Panc1 (cell line): Measurements from ENCODE around the gene PNMA6E. TPM values are rescaled to one million over a fixed set of nuclear protein-coding genes. Genes with fewer than 3 reads are reported as not detected.

Source experiments
- ATAC-seq: fragments of 200-7000 bp; cut with Tn5 transposase; 2 replicates; pipeline ENCODE4 v1.9.1; 2020; ENCODE audit warnings: mild to moderate bottlenecking, moderate library complexity
- BruUV-seq: library from RNA; stranded (reverse); fragments of 400-500 nt; replicated peaks from 2 replicates; lab custom pipeline; 2021; lab: Mats Ljungman, UMichigan
- CTCF ChIA-PET: fragments of 300-600 bp; sonication (Branson Sonifier 250); formaldehyde crosslinking; loops from one replicate; lab custom pipeline; 2022; ENCODE audit warnings: antibody characterized with exemption; lab: Charles Lee
- POLR2A ChIA-PET: fragments of 300-600 bp; sonication (Branson Sonifier 250); formaldehyde crosslinking; loops from one replicate; lab custom pipeline; 2022; ENCODE audit warnings: antibody characterized with exemption; lab: Charles Lee
- DNase-seq: peaks from one replicate; pipeline ENCODE4 v3.0.0-alpha.2; 2010; ENCODE audit warnings: low read depth, low spot score
- H3K27ac ChIP-seq: 2 replicates; pipeline ENCODE4 v1.5.1; 2011; ENCODE audit warnings: mild to moderate bottlenecking, low read length, inconsistent platforms
- H3K27me3 ChIP-seq: fragments of 200-500 bp; sonication (Bioruptor generic); 2 replicates; pipeline ENCODE4 v1.6.0; 2014; ENCODE audit warnings: low read length, inconsistent platforms; ENCODE audit not compliant: control insufficient read depth, insufficient read depth
- H3K36me3 ChIP-seq: fragments of 200-500 bp; sonication (Bioruptor generic); 2 replicates; pipeline ENCODE4 v1.5.1; 2014; ENCODE audit warnings: inconsistent platforms, mild to moderate bottlenecking, low read length, moderate library complexity; ENCODE audit not compliant: control insufficient read depth, insufficient read depth
- H3K4me1 ChIP-seq: 2 replicates; pipeline ENCODE4 v1.5.1; 2011; ENCODE audit warnings: inconsistent platforms, mild to moderate bottlenecking, low read length, moderate library complexity; ENCODE audit not compliant: control insufficient read depth, insufficient read depth
- H3K4me3 ChIP-seq, 2 experiments: 2 replicates each; pipeline ENCODE4 v1.5.1; 2011 to 2012; ENCODE audit warnings: low read depth in 2 of 2, low read length in 2 of 2, mild to moderate bottlenecking in 2 of 2, inconsistent platforms in 1 of 2, moderate library complexity in 1 of 2
- H3K9me3 ChIP-seq: fragments of 200-500 bp; sonication (Bioruptor generic); 2 replicates; pipeline ENCODE4 v1.5.1; 2014; ENCODE audit warnings: low read depth, mild to moderate bottlenecking, inconsistent platforms, low read length, moderate library complexity; ENCODE audit not compliant: control insufficient read depth, insufficient read depth
- CTCF ChIP-seq: fragments of 450-650 bp; IDR thresholded peaks from 2 replicates; pipeline ENCODE4 v1.5.1; 2017; ENCODE audit warnings: mild to moderate bottlenecking
- POLR2AphosphoS5 ChIP-seq: IDR thresholded peaks from 2 replicates; pipeline ENCODE4 v1.6.1; 2012; ENCODE audit warnings: mild to moderate bottlenecking, low read depth, low read length, moderate library complexity
- REST ChIP-seq, 2 experiments: IDR thresholded peaks; 2 replicates each; pipeline ENCODE4 v1.6.1; 2011 to 2012; ENCODE audit warnings: low read depth in 2 of 2, control low read depth in 1 of 2, low read length in 1 of 2, mild to moderate bottlenecking in 1 of 2, moderate library complexity in 1 of 2; ENCODE audit not compliant: insufficient read depth in 1 of 2
- SIN3A ChIP-seq: IDR thresholded peaks from 2 replicates; pipeline ENCODE4 v1.6.1; 2012; ENCODE audit warnings: low read depth, mild to moderate bottlenecking, low read length, moderate library complexity, borderline replicate concordance; ENCODE audit not compliant: insufficient read depth
- TCF7L2 ChIP-seq: IDR thresholded peaks from 2 replicates; pipeline ENCODE4 v1.6.1; 2011; ENCODE audit warnings: mild to moderate bottlenecking, low read depth, low read length, inconsistent platforms
- in situ Hi-C: cut with HindIII; loops from 2 replicates; pipeline ENCODE4 v1.10.0; 2016; ENCODE audit warnings: low sequenced_read_pairs, low pct_unique_long_range_greater_than_20kb
- intact Hi-C: fragments of 100-400 bp; cut with micrococcal nuclease; formaldehyde crosslinking; loops from one replicate; pipeline ENCODE4 v1.10.0; 2022; ENCODE audit not compliant: unreplicated experiment
- total RNA-seq: library from RNA; stranded (reverse); gene quantifications from one replicate; pipeline ENCODE4 v1.2.1, GENCODE V29; 2021; ENCODE audit not compliant: unreplicated experiment

Gene PNMA6E
- total RNA-seq, 1 experiment from 2014 or later, result not detected

GRCh38 chrX:153420851-153421599, 19.9 kb upstream of the PNMA6E start:
- no peak for TF ChIP-seq SIN3A
- POLR2A ChIA-PET, result no interaction called here
- Histone ChIP-seq H3K27ac (no peak overlapping the region), H3K9me3 (no peaks in the 10 kb centered on the region), H3K4me1 (no peaks in the 10 kb centered on the region), H3K27me3 (no peaks in the 10 kb centered on the region), H3K36me3 (no peaks in the 10 kb centered on the region), H3K4me3 (no peak overlapping the region)
- in situ Hi-C loops, result no loop called here
- BruUV-seq, result no TSS peak
- intact Hi-C loops, result no loop called here
- CTCF ChIA-PET, result no interaction called here
- ATAC-seq, result no peak
- DNase-seq, result no peak

- Histone ChIP-seq H3K36me3 (no peaks in the 10 kb centered on the region), H3K27me3 (no peaks in the 10 kb centered on the region; the same call in 1 of the 2 replicates), H3K27ac (no peak overlapping the region), H3K4me3 (no peak overlapping the region), H3K9me3 (no peaks in the 10 kb centered on the region), H3K4me1 (no peaks in the 10 kb centered on the region)
- ChIA-PET CTCF (no interaction called here), POLR2A (no interaction called here)
- DNase-seq, result no peak
- BruUV-seq, result no TSS peak
- no peak for TF ChIP-seq POLR2AphosphoS5
- no peak for TF ChIP-seq REST (IDR thresholded peaks at IDR 0.05; ENCODE audit: insufficient read depth in 1 of 2, low read depth in 2 of 2, low read length in 1 of 2)
- intact Hi-C loops (no loop called here), in situ Hi-C loops (no loop called here)
- no peak for ATAC-seq
Measured at GRCh38 chrX:153417637-153418036, 16.5 kb upstream of the PNMA6E start.

GRCh38 chrX:153416781-153417450, 15.8 kb upstream of the PNMA6E start:
- Histone ChIP-seq H3K27me3 (no peaks in the 10 kb centered on the region; the same call in 1 of the 2 replicates), H3K4me3 (no peak overlapping the region), H3K36me3 (no peaks in the 10 kb centered on the region), H3K27ac (no peak overlapping the region), H3K9me3 (no peaks in the 10 kb centered on the region), H3K4me1 (no peaks in the 10 kb centered on the region)
- TF ChIP-seq POLR2AphosphoS5 (no peak), REST (IDR thresholded peaks at IDR 0.05; ENCODE audit: insufficient read depth in 1 of 2, low read depth in 2 of 2, low read length in 1 of 2) (no peak), SIN3A (no peak), TCF7L2 (no peak), CTCF (no peak)
- ChIA-PET CTCF (no interaction called here), POLR2A (no interaction called here)
- intact Hi-C loops (no loop called here), in situ Hi-C loops (no loop called here)
- no peak for ATAC-seq
- no TSS peak for BruUV-seq
- no peak for DNase-seq
